GM20000 (cell line): Measurements from ENCODE around the gene TCF7.

Experiments used
- DNase-seq: peaks from one replicate; pipeline ENCODE4 v3.0.0; 2012; ENCODE audit warnings: low spot score
- CTCF ChIP-seq: IDR thresholded peaks from 2 replicates; pipeline ENCODE4 v1.5.1; 2012; ENCODE audit warnings: mild to moderate bottlenecking, control low read depth; ENCODE audit errors: extremely low read depth, missing control alignments

TCF7 gene

GRCh38 chr5:134091626-134092121 is 22.8 kb upstream of the TCF7 start:
- DNase-seq = no peak
- no peak for TF ChIP-seq CTCF

- no peak for TF ChIP-seq CTCF
- DNase-seq = no peak
Measured at GRCh38 chr5:134092875-134093274, 21.6 kb upstream of the TCF7 start.

GRCh38 chr5:134093351-134093750 is 21.1 kb upstream of the TCF7 start:
- no peak for TF ChIP-seq CTCF

GRCh38 chr5:134095293-134095692 is 19.2 kb upstream of the TCF7 start:
- DNase-seq = no peak
- TF ChIP-seq CTCF = no peak

More at GRCh38 chr5:134093351-134093750, 21.1 kb upstream of the TCF7 start:
- no peak for DNase-seq

- no peak for TF ChIP-seq CTCF
- no peak for DNase-seq
Measured at GRCh38 chr5:134095887-134096589, 18.4 kb upstream of the TCF7 start.

- TF ChIP-seq CTCF = no peak
- no peak for DNase-seq
Measured at GRCh38 chr5:134097211-134097749, 17.2 kb upstream of the TCF7 start.

- DNase-seq = no peak
- TF ChIP-seq CTCF = no peak
Measured at GRCh38 chr5:134098690-134099089, 15.8 kb upstream of the TCF7 start.
